Activated T-cell treated with anti-CD3 and anti-CD28 coated beads for 4 hours (primary cell): ENCODE data around the gene STMND1.
"Not testable (repeated sequence)": the region's sequence is repeated elsewhere in the genome, so short reads cannot be mapped to it uniquely, and the experiment has no call there.

Experiments
- DNase-seq: peaks from one replicate; pipeline ENCODE4 v3.0.0-alpha.2; 2020

STMND1 gene

GRCh38 chr6:17101422-17102257 is at the start of gene STMND1:
STMND1 (plus strand) TSS chr6:17102050; CDS start chr6:17102258, 208 bp downstream.
- no peak for DNase-seq

GRCh38 chr6:17054647-17055046 is 47.2 kb upstream of the STMND1 start:
- no peak for DNase-seq

GRCh38 chr6:17057322-17057721 is 44.5 kb upstream of the STMND1 start:
- no peak for DNase-seq

DNA sequence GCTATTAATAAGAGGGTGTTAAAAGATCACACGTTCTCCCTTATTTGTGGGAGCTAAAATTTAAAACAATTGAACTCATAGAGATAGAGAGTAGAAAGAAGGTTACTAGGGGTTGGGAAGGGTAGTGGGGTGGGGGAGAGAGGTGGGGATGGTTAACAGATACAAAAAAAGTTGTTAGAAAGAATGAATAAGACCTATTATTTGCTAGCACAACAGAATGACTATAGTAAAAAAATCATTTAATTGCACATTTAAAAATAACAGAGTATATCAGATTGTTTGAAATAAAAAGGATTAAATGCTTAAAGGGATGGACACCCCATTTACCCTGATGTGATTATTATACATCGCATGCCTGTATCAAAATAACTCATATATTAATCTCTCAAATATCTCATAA is 43.3 kb upstream of the STMND1 start:
- DNase-seq, result no peak

GRCh38 chr6:17059022-17059421 is 42.8 kb upstream of the STMND1 start:
- no peak for DNase-seq

DNA sequence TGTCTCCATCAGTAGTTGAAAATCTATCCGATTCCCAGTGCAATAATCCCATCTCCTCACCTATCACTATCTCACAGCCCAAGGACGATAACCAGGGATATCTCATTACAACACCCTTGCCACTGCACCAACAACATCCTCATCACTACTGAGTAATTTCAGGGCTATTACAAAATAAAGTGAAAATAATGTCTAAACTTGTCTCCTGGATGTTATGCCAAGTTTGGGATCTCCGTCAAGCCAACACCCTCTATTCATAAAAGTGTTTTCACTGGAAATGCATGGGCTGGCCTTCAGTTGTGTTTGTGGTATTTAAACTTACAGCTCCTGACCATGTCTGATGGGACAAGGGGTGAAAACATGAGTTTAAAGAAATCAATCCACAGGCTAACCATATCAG is 42.0 kb upstream of the STMND1 start:
- no peak for DNase-seq

- no peak for DNase-seq
These were observed 40.8 kb upstream of the STMND1 start for GRCh38 chr6:17061097-17061496.

GRCh38 chr6:17062871-17063440 is 38.9 kb upstream of the STMND1 start:
- DNase-seq, result no peak

- no peak for DNase-seq
These were observed 36.9 kb upstream of the STMND1 start for GRCh38 chr6:17064975-17065374.

- DNase-seq, result no peak
These were observed 35.2 kb upstream of the STMND1 start for GRCh38 chr6:17066610-17067009.

DNA sequence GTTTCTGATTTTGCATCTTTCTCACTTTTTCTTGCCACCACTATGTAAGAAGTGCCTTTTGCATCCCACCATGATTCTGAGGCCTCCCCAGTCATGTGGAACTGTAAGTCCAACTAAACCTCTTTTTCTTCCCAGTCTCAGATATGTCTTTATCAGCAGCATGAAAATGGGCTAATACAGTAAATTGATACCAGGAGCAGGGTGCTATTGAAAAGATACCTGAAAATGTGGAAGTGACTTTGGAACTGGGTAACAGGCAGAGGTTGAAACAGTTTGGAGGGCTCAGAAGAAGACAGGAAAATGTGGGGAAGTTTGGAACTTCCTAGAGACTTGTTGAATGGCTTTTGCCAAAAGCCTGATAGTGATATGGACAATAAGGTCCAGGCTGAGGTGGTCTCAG is 32.9 kb upstream of the STMND1 start:
- DNase-seq, result not testable (repeated sequence)

GRCh38 chr6:17070400-17070799 is 31.4 kb upstream of the STMND1 start:
- not testable (repeated sequence) for DNase-seq

DNA sequence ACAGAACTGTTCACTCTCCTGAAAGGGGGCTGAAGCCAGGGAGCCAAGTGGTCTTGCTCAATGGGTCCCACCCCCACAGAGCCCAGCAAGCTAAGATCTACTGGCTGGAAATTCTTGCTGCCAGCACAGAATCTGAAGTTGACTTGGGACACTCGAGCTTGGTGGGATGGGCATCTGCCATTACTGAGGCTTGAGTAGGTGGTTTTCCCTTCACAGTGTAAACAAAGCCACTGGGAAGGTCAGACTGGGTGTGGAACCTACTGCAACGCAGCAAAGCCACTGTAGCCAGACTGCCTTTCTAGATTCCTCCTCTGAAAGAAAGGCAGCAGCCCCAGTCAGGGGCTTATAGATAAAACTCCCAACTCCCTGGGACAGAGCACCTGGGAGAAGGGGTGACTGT is 28.3 kb upstream of the STMND1 start:
- not testable (repeated sequence) for DNase-seq

DNA sequence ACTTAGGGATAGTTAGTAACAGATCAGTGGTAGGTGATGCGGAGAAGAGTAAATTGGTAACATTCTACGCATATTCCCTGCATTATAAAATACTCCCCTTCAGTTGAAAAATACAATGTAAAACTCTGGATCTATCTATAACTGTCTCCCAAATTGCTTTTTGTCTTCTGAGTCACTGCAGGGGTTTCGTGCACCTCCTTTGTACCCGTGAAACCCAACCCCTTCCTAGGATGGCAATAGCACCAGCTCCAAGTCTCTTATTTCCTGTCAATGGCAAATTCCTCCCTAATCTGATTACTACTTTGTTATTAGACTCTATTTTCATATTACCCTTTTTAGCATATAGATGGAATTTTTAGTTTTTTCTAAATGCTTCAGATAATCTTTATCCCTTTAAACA is 20.6 kb upstream of the STMND1 start:
- no peak for DNase-seq

- DNase-seq, result no peak
These were observed 19.9 kb upstream of the STMND1 start for GRCh38 chr6:17081860-17082508.

DNA sequence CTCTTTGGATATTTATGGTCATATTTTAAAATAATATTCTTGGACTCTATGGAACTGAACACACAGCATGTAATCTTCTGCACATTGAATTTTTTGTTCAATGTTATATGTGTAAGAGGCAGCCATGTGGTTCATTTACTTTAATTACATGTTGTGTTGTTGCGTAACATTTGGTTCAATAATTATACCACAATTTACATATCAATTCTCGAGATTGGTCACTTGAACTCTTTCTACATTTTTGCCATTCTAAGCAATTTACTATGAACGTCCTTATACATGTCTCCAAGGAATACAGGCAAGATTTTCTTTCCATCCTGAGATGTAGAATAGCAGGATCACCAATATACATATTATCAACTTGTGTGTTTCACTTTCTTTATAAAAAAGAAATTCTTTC is 18.5 kb upstream of the STMND1 start:
- no peak for DNase-seq

DNA sequence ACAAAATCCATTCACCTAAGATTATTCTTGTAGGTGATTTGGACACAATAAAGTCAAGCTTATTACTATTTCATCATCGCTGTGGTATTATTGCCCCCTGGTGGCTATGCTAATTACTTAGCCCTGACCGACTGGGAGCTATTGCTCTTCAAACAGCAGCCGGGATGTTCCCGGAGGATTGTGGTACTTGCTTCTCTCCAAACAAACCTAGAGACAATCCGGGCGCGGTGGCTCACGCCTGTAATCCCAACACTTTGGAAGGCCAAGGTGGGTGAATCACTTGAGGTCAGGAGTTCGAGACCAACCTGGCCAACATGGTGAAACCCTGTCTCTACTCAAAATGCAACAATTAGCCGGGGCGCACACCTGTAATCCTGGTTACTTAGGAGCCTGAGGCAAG is 15.4 kb upstream of the STMND1 start:
- peak; percentile 2 for DNase-seq

DNA sequence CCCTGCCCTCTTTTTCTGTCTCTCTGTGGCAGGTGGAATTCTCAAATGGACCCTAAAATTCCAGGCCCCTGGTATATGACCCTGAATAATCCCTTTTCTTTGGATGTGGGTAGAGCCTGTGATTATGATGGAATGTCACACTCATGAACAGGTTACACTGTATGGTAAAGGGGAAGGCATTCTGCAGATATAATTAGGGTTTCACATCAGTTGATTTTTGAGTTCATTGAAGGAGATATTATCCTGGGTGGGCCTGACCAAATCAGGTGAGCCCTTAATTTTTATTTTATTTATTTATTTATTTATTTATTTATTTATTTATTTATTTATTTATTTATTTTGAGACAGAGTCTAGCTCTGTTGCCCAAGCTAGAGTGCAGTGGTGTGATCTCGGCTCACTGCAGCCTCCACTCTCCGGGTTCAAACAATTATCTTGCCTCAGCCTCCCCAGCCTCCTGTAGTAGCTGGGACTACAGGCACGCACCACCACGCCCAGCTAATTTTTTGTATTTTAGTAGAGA is 13.7 kb upstream of the STMND1 start:
- no peak for DNase-seq

DNA sequence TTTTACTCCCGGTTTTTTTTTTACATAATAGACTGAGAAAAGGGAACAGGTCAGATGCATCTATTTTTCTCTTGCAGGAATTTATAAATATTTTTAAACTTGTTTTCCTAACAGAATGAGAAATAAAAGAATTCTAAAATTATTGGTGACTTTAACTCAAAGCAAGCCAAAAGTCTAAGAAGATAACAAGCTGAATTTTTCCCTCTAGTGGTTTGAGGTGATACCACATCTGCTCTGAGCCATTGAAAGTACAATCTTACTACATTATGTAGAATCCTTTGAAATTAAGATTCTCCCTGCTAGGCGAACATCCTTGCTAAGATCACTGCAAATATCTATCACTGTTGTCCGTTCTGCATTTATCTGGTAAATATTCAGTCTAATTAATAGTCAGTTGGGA is 10.7 kb upstream of the STMND1 start:
- no peak for DNase-seq

DNA sequence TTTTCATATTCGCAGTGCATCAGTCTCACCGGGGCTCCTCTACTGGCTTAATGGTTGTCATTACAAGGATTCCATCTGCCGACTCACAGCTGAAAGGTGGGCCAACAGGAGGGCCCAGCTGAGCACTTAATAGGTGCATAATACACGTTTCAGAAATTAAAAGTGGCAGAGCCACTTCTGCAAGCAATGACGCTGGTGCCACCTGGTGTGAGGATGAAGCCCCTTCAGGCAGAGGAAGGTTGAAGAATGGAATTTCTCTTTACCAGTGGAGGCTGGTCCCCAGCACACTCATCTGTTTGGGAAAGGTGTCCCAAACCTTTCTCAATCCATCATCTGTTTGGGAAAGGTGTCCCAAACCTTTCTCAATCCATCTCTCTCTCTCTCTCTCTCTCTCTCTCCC is 8.2 kb upstream of the STMND1 start:
- no peak for DNase-seq

GRCh38 chr6:17096096-17096495 is 5.8 kb upstream of the STMND1 start:
- DNase-seq, result no peak

- no peak for DNase-seq
These were observed 5.2 kb upstream of the STMND1 start for GRCh38 chr6:17096652-17097051.

GRCh38 chr6:17097982-17098381 is 3.9 kb upstream of the STMND1 start:
- DNase-seq, result no peak

DNA sequence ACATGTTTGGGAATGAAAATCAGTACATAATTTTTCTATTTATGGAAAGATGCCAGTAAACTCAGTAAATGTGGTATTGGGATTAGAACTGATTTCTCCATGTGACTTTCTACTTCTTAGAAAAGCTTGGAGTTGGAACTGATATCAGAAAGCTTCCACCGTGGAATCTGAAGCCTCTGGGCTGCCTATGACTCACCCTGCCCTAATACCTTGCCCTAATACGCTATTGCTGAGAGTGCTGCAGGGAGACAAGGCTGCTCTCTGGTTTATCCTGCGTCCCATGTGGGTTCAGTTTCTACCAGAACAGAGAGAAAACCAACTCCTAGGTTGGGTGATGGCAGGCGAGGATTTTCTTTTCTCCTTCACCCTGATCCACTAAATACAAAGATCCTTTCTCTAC is 3.3 kb upstream of the STMND1 start:
- DNase-seq, result no peak
